Effector memory CD8-positive, alpha-beta T cell (primary cell): ENCODE measurements around the gene HEPHL1.
"Not testable (repeated sequence)": the region's sequence is repeated elsewhere in the genome, so short reads cannot be mapped to it uniquely, and the experiment has no call there.

ENCODE experiments used
- ATAC-seq: fragments of 150-1000 bp; cut with Tn5 transposase; replicated peaks from 2 replicates; pipeline ENCODE4 v1.10.0; 2021; ENCODE audit warnings: mild to moderate bottlenecking, moderate library complexity
- DNase-seq, 3 experiments: peaks; one replicate each; pipeline ENCODE4 v3.0.0; 2021
- H3K27ac Mint-ChIP-seq, 2 donors: one replicate each; pipeline ENCODE4 v1.8.0; 2022; ENCODE audit warnings: mild to moderate bottlenecking in 2 of 2, mixed read lengths in 2 of 2, moderate library complexity in 2 of 2
- H3K27me3 Mint-ChIP-seq, 2 donors: one replicate each; pipeline ENCODE4 v1.8.0; 2022; ENCODE audit warnings: mixed read lengths in 2 of 2
- H3K36me3 Mint-ChIP-seq: one replicate; pipeline ENCODE4 v1.8.0; 2022; ENCODE audit warnings: mild to moderate bottlenecking, moderate library complexity, mixed read lengths; ENCODE audit not compliant: insufficient read depth
- H3K4me1 Mint-ChIP-seq, 2 donors: one replicate each; pipeline ENCODE4 v1.8.0; 2022; ENCODE audit warnings: low read depth in 2 of 2, mixed read lengths in 2 of 2
- H3K4me3 Mint-ChIP-seq, 2 donors: one replicate each; pipeline ENCODE4 v1.8.0; 2022; ENCODE audit warnings: mild to moderate bottlenecking in 2 of 2, mixed read lengths in 2 of 2, moderate library complexity in 2 of 2
- H3K9me3 Mint-ChIP-seq, 2 donors: one replicate each; pipeline ENCODE4 v1.8.0; 2022; ENCODE audit warnings: mixed read lengths in 2 of 2

The HEPHL1 gene

DNA sequence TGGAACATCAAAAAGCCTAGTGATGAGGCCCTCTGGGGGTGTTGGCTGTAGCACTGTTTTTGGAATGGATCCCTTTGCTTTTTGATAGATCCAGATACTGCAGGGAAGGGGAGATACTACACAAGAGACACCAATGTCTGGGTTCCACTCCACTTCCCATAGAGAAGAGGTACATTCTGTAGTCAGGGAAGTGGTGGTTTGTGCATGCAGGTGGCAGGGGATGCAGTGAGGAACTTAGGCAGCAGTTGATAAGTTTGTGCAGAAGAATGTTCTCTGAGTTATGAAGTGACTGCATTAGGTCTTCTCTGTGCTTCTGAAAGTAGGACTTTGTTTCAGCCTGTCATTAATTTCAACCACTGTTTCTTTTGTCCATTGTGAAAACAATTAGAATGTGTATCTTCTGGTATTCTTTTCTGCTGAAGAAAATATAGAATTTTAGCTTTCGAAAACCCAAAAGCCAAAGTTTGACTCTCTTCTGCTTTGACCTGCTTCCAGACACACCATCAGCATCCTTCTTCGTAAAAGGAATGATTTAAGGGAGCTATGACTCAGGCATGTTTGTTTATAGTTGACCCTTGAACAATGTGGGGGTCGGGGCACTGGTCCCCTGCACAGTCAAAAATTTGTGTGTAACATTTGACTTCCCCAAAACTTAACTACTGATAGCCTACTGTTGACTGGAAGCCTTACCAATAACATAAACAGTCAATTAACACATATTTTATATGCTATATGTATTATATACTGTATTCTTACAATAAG lies 133.1 kb downstream of the HEPHL1 start:
- Mint-ChIP-seq H3K4me3 (no peak overlapping the region), H3K36me3 (no peaks in the 10 kb centered on the region), H3K27me3 (no peaks in the 10 kb centered on the region), H3K9me3 (no peaks in the 10 kb centered on the region), H3K27ac (no peak overlapping the region), H3K4me1 (peaks cover 36 to 49% of the 10 kb centered on the region in 2 donors)
- DNase-seq (no peak), ATAC-seq (no peak)

DNA sequence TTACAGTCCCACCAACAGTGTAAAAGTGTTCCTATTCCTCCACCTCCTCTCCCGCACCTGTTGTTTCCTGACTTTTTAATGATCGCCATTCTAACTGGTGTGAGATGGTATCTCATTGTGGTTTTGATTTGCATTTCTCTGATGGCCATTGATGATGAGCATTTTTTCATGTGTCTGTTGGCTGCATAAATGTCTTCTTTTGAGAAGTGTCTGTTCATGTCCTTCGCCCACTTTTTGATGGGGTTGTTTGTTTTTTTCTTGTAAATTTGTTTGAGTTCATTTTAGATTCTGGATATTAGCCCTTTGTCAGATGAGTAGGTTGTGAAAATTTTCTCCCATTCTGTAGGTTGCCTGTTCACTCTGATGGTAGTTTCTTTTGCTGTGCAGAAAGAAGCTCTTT lies 136.2 kb downstream of the HEPHL1 start:
- ATAC-seq, DNase-seq, H3K4me3 Mint-ChIP-seq, H3K27me3 Mint-ChIP-seq, H3K9me3 Mint-ChIP-seq, H3K27ac Mint-ChIP-seq, H3K36me3 Mint-ChIP-seq: not testable (repeated sequence)
- peaks cover 34 to 51% of the 10 kb centered on the region in 2 donors for H3K4me1 Mint-ChIP-seq
